Right lobe of liver (tissue), 4 donors: Measurements from ENCODE around the gene HSD3B2.

Source experiments
- CTCF ChIP-seq, 4 donors: fragments of 200-600 bp in 3 of 4; fragments of 450-650 bp in 1 of 4; IDR thresholded peaks; one replicate each; pipeline versions ENCODE4 v1.5.1 to v1.8.0; 2016 to 2022; ENCODE audit warnings: antibody characterized with exemption in 4 of 4, mild to moderate bottlenecking in 2 of 4
- POLR2A ChIP-seq: fragments of 450-650 bp; IDR thresholded peaks from one replicate; pipeline ENCODE4 v1.6.1; 2017; ENCODE audit warnings: antibody characterized with exemption, mild to moderate bottlenecking
- donor health status: DM: no; HTN: no; CAD: no.
- donor health status: DM: no; HTN: no; CAD: no.
- donor health status: DM: no; HTN: yes; CAD: no.

- TF ChIP-seq CTCF (IDR thresholded peaks at IDR 0.05): no peak
- TF ChIP-seq POLR2A: no peak
Observed at GRCh38 chr1:119409731-119410130, 5.2 kb upstream of the HSD3B2 start.
